ENCODE measurements around the gene SEPTIN8. TPM values are rescaled to one million over a fixed set of nuclear protein-coding genes. Genes with fewer than 3 reads are reported as not detected.

The SEPTIN8 gene
- total RNA-seq, 2 experiments from 2014 or later, result 10.6 to 15.5 TPM

DNA sequence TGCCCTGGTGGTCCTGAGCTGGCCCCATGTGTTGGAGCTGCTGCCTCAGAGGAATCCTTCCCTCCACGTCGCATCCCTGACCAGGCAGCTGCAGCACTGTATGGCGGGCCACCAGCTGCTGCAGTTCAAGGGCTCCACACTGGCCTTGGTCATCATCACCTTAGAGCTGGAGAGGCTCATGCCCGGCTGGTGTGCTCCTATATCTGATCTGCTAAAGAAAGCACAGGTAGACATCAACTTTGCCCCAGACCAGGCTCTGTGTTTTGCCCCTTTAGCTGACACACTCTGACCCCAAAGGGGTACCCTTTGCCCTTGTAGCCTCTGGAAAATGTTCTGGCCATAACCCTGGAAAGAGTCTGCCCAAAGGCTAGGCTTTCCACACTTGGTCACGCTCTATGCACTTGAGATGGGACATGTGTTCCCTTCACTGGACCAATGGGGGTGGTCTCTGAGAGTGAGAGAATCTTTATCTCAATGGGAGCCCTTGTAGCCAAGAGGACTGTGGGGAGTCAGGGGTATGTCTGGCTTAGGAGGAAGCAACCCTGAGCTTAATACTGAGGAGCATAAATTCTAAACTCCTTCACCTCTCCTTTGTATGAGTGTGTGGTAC, 25.0 kb downstream of the SEPTIN8 start:
- Histone ChIP-seq H3K27ac (ENCODE audit: low read depth, low read length, poor library complexity, severe bottlenecking) (no peak overlapping the region), H2AFZ (ENCODE audit: low read length) (no peak overlapping the region), H3K9me3 (ENCODE audit: low read length) (no peaks in the 10 kb centered on the region), H4K20me1 (ENCODE audit: insufficient read depth, low read length) (no peaks in the 10 kb centered on the region), H3K4me1 (ENCODE audit: insufficient read depth, low read length, poor library complexity, severe bottlenecking) (no peaks in the 10 kb centered on the region), H3K4me2 (ENCODE audit: low read length) (no peak overlapping the region), H3K36me3 (ENCODE audit: insufficient read depth, low read length) (no peaks in the 10 kb centered on the region), H3K9me2 (ENCODE audit: insufficient read depth, low read length) (no peaks in the 10 kb centered on the region), H3K4me3 (ENCODE audit: low read depth, low read length, poor library complexity, severe bottlenecking) (no peak overlapping the region), H3K79me2 (ENCODE audit: insufficient read depth, low read depth, low read length) (no peaks in the 10 kb centered on the region)
- TF ChIP-seq, protein P1, sequence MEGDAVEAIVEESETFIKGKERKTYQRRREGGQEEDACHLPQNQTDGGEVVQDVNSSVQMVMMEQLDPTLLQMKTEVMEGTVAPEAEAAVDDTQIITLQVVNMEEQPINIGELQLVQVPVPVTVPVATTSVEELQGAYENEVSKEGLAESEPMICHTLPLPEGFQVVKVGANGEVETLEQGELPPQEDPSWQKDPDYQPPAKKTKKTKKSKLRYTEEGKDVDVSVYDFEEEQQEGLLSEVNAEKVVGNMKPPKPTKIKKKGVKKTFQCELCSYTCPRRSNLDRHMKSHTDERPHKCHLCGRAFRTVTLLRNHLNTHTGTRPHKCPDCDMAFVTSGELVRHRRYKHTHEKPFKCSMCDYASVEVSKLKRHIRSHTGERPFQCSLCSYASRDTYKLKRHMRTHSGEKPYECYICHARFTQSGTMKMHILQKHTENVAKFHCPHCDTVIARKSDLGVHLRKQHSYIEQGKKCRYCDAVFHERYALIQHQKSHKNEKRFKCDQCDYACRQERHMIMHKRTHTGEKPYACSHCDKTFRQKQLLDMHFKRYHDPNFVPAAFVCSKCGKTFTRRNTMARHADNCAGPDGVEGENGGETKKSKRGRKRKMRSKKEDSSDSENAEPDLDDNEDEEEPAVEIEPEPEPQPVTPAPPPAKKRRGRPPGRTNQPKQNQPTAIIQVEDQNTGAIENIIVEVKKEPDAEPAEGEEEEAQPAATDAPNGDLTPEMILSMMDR (conservative IDR thresholded peaks at IDR 0.05; ENCODE audit: low read length), result no peak
- TF ChIP-seq EZH2phosphoT487 (IDR thresholded peaks at IDR 0.05; ENCODE audit: borderline replicate concordance, low read depth, low read length), result no peak
- no TSS peak for BruUV-seq (replicated peaks)
- intact Hi-C loops (cut with micrococcal nuclease; ENCODE audit: unreplicated experiment), result no loop called here
- ChIA-PET CTCF (ENCODE audit: unreplicated experiment) (no interaction called here), POLR2A (interaction anchor here (1.4 kb wide), 1 partner anchor 14 kb away, joined by 6 read pairs; the partner anchor contains the start of gene KIF3A)
- DNase-seq (ENCODE audit: low spot score), result no peak

GRCh38 chr5:132751444-132751843, 25.6 kb downstream of the SEPTIN8 start:
- DNase-seq (ENCODE audit: low spot score), result no peak
- H3K36me3 ChIP-seq (ENCODE audit: insufficient read depth, low read length), result no peaks in the 10 kb centered on the region
- intact Hi-C loops (cut with micrococcal nuclease; ENCODE audit: unreplicated experiment), result no loop called here
- H2AFZ ChIP-seq (ENCODE audit: low read length), result no peak overlapping the region
- no peak for TF ChIP-seq EZH2phosphoT487 (IDR thresholded peaks at IDR 0.05; ENCODE audit: borderline replicate concordance, low read depth, low read length)
- TF ChIP-seq, protein P1 (conservative IDR thresholded peaks at IDR 0.05; ENCODE audit: low read length), result no peak
- no peak overlapping the region for H3K4me3 ChIP-seq (ENCODE audit: low read depth, low read length, poor library complexity, severe bottlenecking)
- no peak overlapping the region for H3K4me2 ChIP-seq (ENCODE audit: low read length)
- POLR2A ChIA-PET, result interaction anchor here (0.7 to 1.4 kb wide), 2 partner anchors 14 to 104 kb away, joined by 3 to 6 read pairs; partner anchors contain the start of gene KIF3A
- no peaks in the 10 kb centered on the region for H3K4me1 ChIP-seq (ENCODE audit: insufficient read depth, low read length, poor library complexity, severe bottlenecking)
- H4K20me1 ChIP-seq (ENCODE audit: insufficient read depth, low read length), result no peaks in the 10 kb centered on the region
- H3K79me2 ChIP-seq (ENCODE audit: insufficient read depth, low read depth, low read length), result no peaks in the 10 kb centered on the region
- CTCF ChIA-PET (ENCODE audit: unreplicated experiment), result no interaction called here
- H3K27ac ChIP-seq (ENCODE audit: low read depth, low read length, poor library complexity, severe bottlenecking), result no peak overlapping the region
- no peaks in the 10 kb centered on the region for H3K9me3 ChIP-seq (ENCODE audit: low read length)
- H3K9me2 ChIP-seq (ENCODE audit: insufficient read depth, low read length), result no peaks in the 10 kb centered on the region
- no TSS peak for BruUV-seq (replicated peaks)

DNA sequence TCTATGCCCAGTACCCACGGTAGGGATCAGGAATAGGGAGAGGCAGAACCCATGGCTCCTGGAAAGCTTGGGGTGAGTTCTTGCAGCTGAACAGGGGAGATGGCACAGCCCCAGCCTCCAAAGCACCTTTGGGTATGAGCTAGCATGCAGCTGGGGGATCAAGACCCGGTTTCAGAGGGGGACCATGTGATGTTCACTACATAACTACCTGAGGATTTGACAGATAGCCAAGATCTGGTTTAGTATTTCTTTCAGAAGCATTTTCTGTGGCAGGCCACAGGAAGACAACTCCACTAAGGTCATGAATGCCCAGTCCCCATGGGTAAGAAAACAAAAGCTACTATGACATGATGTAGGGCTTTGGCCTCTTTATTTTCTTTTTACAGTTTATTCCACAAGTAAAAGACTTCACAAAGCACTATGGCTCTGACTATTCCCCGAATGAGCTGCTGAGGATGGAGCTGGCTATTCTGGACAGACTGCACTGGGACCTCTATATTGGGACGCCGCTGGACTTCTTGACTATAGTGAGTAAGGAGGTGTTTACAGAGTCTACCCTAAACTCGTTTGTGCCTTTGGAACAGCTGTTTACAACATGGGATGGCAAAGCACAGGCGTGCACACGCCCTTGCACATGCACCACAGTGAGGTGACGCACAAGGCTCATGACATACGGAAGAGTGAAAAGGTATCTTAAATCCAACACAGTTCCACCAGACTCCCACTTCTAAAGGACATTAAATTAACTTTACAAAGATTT, 26.4 kb downstream of the SEPTIN8 start:
- no peak for DNase-seq (ENCODE audit: low spot score)
- Histone ChIP-seq H3K9me3 (ENCODE audit: low read length) (no peaks in the 10 kb centered on the region), H3K4me2 (ENCODE audit: low read length) (no peak overlapping the region), H2AFZ (ENCODE audit: low read length) (no peak overlapping the region), H3K9me2 (ENCODE audit: insufficient read depth, low read length) (no peaks in the 10 kb centered on the region), H3K4me1 (ENCODE audit: insufficient read depth, low read length, poor library complexity, severe bottlenecking) (no peaks in the 10 kb centered on the region), H3K4me3 (ENCODE audit: low read depth, low read length, poor library complexity, severe bottlenecking) (no peak overlapping the region), H3K36me3 (ENCODE audit: insufficient read depth, low read length) (no peaks in the 10 kb centered on the region), H4K20me1 (ENCODE audit: insufficient read depth, low read length) (no peaks in the 10 kb centered on the region), H3K79me2 (ENCODE audit: insufficient read depth, low read depth, low read length) (no peaks in the 10 kb centered on the region), H3K27ac (ENCODE audit: low read depth, low read length, poor library complexity, severe bottlenecking) (no peak overlapping the region)
- POLR2A ChIA-PET, result interaction anchor here (0.7 to 0.8 kb wide), 3 partner anchors 13 to 379 kb away, joined by 3 to 7 read pairs (median 3); partner anchors contain the start of gene KIF3A
- intact Hi-C loops (cut with micrococcal nuclease; ENCODE audit: unreplicated experiment), result no loop called here
- CTCF ChIA-PET (ENCODE audit: unreplicated experiment), result no interaction called here
- BruUV-seq (replicated peaks), result no TSS peak
- TF ChIP-seq EZH2phosphoT487 (IDR thresholded peaks at IDR 0.05; ENCODE audit: borderline replicate concordance, low read depth, low read length), result no peak
- TF ChIP-seq, protein P1 (conservative IDR thresholded peaks at IDR 0.05; ENCODE audit: low read length), result no peak
